ENCODE data around the gene GBP5.

Gene GBP5

DNA sequence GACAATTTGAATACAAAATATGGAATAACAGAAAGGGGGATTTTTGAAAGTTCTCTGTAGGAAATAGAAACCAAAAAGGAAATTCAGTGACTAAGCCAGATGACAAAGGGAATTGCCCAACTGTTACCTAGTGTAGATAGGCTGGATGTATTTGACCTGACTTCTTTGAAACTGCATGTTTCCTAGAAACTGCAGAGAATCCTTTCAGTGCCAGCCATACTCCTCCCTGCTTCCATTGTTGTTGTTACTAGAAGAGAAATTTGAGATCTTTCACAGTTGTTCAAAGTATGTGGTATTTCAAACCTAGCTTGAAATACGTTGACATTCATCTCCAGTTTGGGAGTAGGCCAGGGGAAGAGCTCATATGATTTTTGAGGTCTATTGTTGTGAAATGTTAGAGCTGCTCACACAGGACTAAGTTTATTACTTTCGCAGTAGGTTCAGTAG lies 1.8 kb upstream of the GBP5 start:
- H3K4me2 ChIP-seq (ENCODE audit: low read length), result no peak overlapping the region

DNA sequence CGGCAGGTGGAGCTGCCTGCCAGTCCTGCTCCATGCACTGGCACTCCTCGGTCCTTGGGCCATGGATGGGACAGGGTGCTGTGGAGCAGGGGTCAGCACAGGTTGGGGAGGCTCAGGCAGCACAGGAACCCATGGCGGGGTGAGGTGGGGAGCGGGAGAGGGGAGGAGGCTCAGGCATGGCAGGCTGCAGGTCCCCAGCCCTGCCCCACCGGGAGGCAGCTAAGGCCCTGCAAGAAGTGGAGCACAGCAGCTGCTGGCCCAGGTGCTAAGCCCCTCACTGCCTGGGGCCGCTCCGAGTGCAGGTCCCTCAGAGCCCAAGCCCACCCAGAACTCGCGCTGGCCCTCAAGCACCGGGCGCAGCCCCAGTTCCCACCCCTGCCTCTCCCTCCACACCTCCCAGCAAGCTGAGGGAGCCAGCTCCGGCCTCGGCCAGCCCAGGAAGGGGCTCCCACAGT lies 691 bp upstream of the GBP5 start:
- no peak overlapping the region for H3K4me3 ChIP-seq (ENCODE audit: low read length)
- TF ChIP-seq, protein P1, sequence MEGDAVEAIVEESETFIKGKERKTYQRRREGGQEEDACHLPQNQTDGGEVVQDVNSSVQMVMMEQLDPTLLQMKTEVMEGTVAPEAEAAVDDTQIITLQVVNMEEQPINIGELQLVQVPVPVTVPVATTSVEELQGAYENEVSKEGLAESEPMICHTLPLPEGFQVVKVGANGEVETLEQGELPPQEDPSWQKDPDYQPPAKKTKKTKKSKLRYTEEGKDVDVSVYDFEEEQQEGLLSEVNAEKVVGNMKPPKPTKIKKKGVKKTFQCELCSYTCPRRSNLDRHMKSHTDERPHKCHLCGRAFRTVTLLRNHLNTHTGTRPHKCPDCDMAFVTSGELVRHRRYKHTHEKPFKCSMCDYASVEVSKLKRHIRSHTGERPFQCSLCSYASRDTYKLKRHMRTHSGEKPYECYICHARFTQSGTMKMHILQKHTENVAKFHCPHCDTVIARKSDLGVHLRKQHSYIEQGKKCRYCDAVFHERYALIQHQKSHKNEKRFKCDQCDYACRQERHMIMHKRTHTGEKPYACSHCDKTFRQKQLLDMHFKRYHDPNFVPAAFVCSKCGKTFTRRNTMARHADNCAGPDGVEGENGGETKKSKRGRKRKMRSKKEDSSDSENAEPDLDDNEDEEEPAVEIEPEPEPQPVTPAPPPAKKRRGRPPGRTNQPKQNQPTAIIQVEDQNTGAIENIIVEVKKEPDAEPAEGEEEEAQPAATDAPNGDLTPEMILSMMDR (IDR thresholded peaks at IDR 0.05; ENCODE audit: low read depth, low read length, poor library complexity, severe bottlenecking), result no peak
- no peak for TF ChIP-seq EZH2phosphoT487 (IDR thresholded peaks at IDR 0.05; ENCODE audit: borderline replicate concordance, low read length)
- no peaks in the 10 kb centered on the region for H3F3A ChIP-seq (ENCODE audit: control insufficient read depth, insufficient read depth)
- H3K27ac ChIP-seq (ENCODE audit: low read depth, low read length), result no peak overlapping the region
- H3K27me3 ChIP-seq (ENCODE audit: control insufficient read depth, low read length), result no peaks in the 10 kb centered on the region
- no peaks in the 10 kb centered on the region for H3K36me3 ChIP-seq (ENCODE audit: control insufficient read depth, low read length)
- no peaks in the 10 kb centered on the region for H4K20me1 ChIP-seq (ENCODE audit: control insufficient read depth, insufficient read depth, low read depth, low read length)
- no peak overlapping the region for H3K4me2 ChIP-seq (ENCODE audit: low read length)
- H3K4me1 ChIP-seq (ENCODE audit: control insufficient read depth, low read length), result no peaks in the 10 kb centered on the region
- H3K9me3 ChIP-seq (ENCODE audit: control insufficient read depth, insufficient read depth, low read length), result no peaks in the 10 kb centered on the region; the same call in 1 of the 2 replicates
- no peaks in the 10 kb centered on the region for H3K9me2 ChIP-seq (replicated peaks; ENCODE audit: control insufficient read depth, low read length)
- H3K79me2 ChIP-seq (ENCODE audit: control insufficient read depth, low read length), result no peaks in the 10 kb centered on the region

More for the DNA sequence above, 1.8 kb upstream of the GBP5 start:
- Histone ChIP-seq H3K4me3 (ENCODE audit: low read length) (no peak overlapping the region), H3K27ac (ENCODE audit: low read depth, low read length) (no peak overlapping the region), H3K9me2 (replicated peaks; ENCODE audit: control insufficient read depth, low read length) (no peaks in the 10 kb centered on the region), H3K36me3 (ENCODE audit: control insufficient read depth, low read length) (no peaks in the 10 kb centered on the region), H3K4me1 (ENCODE audit: control insufficient read depth, low read length) (no peaks in the 10 kb centered on the region), H3K9me3 (ENCODE audit: control insufficient read depth, insufficient read depth, low read length) (no peaks in the 10 kb centered on the region; the same call in 1 of the 2 replicates), H3K79me2 (ENCODE audit: control insufficient read depth, low read length) (no peaks in the 10 kb centered on the region), H3F3A (ENCODE audit: control insufficient read depth, insufficient read depth) (no peaks in the 10 kb centered on the region), H4K20me1 (ENCODE audit: control insufficient read depth, insufficient read depth, low read depth, low read length) (no peaks in the 10 kb centered on the region), H3K27me3 (ENCODE audit: control insufficient read depth, low read length) (no peaks in the 10 kb centered on the region)
- TF ChIP-seq, protein P1 (IDR thresholded peaks at IDR 0.05; ENCODE audit: low read depth, low read length, poor library complexity, severe bottlenecking), result no peak
- no peak for TF ChIP-seq EZH2phosphoT487 (IDR thresholded peaks at IDR 0.05; ENCODE audit: borderline replicate concordance, low read length)

DNA sequence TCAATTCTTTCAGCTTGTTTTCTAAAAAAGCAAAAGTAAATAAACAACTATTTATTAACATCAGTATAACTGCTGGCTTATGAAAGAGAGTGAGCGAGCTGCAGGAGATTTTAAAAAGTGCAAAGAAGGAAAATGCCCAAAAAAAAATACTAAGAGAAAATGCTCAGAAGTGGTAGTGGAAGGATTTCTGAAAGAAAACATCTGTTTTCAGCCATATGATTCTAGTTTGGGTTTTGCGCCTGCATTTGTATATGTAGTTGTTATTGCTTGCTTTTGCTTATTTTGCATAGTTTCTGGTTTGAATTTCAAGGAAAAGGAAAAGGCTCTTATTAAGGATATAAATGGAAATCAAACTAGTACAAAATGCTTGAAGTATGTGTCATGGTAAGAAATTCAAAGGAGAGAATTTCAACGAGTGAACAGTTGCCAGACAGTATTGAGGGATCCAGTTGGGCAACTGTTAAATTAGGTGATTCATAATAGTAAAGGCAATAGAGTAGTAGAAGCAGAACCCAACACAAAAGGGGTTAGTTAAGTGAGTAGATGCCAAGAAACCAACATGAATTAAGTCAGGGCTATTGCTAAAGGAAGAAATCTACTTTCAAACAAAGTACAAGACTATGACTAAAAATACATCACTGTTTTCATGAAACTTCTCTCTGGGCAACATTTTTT lies 1.2 kb downstream of the GBP5 start:
- Histone ChIP-seq H3K4me3 (ENCODE audit: low read length) (no peak overlapping the region), H3F3A (ENCODE audit: control insufficient read depth, insufficient read depth) (no peaks in the 10 kb centered on the region), H4K20me1 (ENCODE audit: control insufficient read depth, insufficient read depth, low read depth, low read length) (no peaks in the 10 kb centered on the region), H3K36me3 (ENCODE audit: control insufficient read depth, low read length) (no peaks in the 10 kb centered on the region), H3K27me3 (ENCODE audit: control insufficient read depth, low read length) (no peaks in the 10 kb centered on the region), H3K79me2 (ENCODE audit: control insufficient read depth, low read length) (no peaks in the 10 kb centered on the region), H3K9me2 (replicated peaks; ENCODE audit: control insufficient read depth, low read length) (no peaks in the 10 kb centered on the region), H3K9me3 (ENCODE audit: control insufficient read depth, insufficient read depth, low read length) (no peaks in the 10 kb centered on the region; the same call in 1 of the 2 replicates), H3K4me1 (ENCODE audit: control insufficient read depth, low read length) (no peaks in the 10 kb centered on the region), H3K27ac (ENCODE audit: low read depth, low read length) (no peak overlapping the region), H3K4me2 (ENCODE audit: low read length) (no peak overlapping the region)
- TF ChIP-seq, protein P1 (IDR thresholded peaks at IDR 0.05; ENCODE audit: low read depth, low read length, poor library complexity, severe bottlenecking), result no peak
- TF ChIP-seq EZH2phosphoT487 (IDR thresholded peaks at IDR 0.05; ENCODE audit: borderline replicate concordance, low read length), result no peak

Measured in DOHH2 (cell line).